HG03457 (cell line): ENCODE data around the gene MEPCE.

ENCODE experiments used
- ATAC-seq: cut with Tn5 transposase; IDR thresholded peaks from one replicate; pipeline ENCODE4 v1.9.1; 2021; ENCODE audit warnings: moderate number of reproducible peaks; ENCODE audit not compliant: unreplicated experiment

MEPCE gene

DNA sequence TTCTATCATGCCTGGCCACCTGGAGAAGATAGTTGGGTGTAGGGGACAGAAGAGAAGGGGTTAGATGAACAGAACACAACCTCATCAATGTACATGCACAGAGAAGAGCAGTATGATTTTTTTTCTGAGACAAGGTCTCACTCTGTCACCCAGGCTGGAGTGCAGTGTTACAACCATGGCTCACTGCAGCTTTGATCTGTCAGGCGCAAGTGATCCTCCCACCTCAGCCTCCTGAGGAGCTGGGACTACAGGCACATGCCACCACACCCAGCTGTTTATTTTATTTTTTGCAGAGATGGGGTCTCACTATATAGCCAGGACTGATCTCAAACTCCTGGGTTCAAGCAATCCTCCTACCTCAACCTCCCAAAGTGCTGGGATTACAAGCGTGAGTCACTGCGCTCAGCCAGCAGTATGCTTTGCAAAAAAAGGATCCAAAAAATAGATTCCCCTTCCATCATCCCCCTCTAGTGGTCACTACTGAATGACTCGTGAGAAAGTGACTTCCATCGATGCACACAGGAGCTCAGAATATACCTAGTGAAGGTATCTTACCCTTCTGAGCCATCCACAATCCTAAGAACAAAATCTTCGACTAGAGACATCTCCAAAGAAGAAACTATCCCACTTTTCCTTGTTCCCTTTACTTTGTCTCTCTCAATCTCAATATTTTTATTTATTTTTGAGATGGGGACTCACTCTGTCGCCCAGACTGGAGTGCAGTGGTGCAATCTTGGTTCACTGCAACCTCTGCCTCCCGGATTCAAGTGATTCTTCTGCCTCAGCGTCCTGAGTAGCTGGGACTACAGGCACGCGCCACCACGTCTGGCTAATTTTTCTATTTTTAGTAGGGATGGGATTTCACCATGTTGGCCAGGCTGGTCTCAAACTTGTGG is 22.1 kb upstream of the MEPCE start:
- ATAC-seq: peak; percentile 54

- ATAC-seq: no peak
Observed at GRCh38 chr7:100411101-100411500, 18.5 kb upstream of the MEPCE start.

- ATAC-seq: no peak
Observed at GRCh38 chr7:100413346-100413745, 16.3 kb upstream of the MEPCE start.

DNA sequence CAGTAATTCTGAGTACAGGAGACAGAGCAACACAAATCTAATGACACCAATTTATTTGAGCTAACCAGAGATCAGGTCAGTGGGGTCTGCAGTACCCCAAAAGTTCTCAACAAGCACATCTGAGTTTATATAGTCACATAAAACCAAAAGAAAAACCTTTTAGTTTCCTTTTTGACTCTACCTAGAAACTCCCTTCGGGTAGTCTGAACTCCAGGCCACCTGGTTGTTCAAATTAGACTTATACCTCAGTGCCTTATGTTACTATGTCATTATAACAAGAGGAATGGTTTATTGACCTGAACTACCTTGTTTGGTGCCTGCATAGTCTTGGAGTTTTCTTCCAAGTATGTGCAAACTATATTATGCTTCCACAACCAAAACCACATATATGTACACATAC is 15.7 kb upstream of the MEPCE start:
- ATAC-seq: no peak

- ATAC-seq: no peak
Observed at GRCh38 chr7:100415448-100415847, 14.2 kb upstream of the MEPCE start.

DNA sequence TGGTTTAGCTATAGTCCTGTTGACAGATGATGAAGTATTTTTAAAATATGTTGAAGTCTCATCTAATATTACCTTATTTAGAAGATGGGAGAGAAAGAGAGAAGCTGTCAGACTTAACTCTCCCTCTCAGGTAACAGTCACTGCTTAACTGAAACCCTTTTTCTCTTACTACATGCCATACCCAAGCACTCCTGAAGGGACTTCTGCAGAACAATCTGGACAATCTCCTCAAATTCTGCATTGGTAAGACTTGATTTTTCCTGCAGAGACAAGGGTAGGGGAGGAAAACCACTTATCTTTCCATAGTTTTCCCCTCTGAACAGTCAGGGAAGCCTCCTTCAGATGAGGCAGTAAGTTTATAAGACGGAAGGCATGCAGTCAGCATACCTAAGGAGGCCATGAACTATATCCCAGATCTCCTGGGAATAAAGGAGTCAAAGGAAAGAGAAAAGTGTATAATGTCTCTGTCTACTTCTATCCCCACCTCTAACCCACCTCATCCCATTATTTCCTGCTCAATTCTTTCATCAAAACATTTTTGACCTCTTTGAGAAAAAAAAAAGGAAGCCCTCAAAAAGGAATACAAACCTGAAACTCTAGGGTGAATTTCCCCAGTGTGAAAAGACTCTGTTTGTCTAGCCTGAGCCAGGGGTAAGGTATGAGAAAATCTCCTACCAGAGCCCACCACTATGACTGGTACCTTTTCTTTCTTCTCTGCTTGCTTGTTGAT is 10.5 kb upstream of the MEPCE start:
- ATAC-seq: no peak

DNA sequence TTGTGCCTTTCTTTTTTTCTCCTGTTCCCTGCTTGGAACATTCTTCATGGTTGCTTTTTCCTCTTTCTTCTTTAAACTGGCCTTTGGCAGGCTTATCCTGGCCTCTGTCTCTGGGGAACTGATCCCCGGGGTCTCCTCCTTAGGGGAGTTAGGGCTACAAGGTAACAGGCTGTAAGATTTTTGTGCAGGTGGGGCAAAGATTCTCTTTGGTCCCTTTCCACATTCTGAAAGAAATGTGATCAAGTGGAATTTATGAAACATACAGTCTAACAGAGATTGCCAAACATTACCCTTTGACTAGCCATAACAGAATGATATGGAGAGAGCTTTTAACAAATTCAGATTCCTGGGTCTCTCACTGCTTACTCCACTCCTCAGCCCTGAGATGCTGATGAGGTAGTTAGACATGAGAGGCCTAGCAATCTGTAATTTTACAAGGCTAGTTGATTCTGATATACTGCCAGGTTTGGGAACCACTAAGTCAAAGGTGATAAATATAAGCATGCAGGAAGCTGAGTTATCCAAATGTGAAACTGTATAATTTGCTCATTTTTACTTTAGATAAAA is 9.9 kb upstream of the MEPCE start:
- no peak for ATAC-seq

GRCh38 chr7:100423315-100423714 is 6.3 kb upstream of the MEPCE start:
- ATAC-seq: no peak

- ATAC-seq: no peak
Observed at GRCh38 chr7:100425347-100425746, 4.3 kb upstream of the MEPCE start.

- ATAC-seq: no peak
Observed at GRCh38 chr7:100426516-100426915, 3.1 kb upstream of the MEPCE start.

GRCh38 chr7:100427762-100428198 is 1.9 kb upstream of the MEPCE start:
- no peak for ATAC-seq

GRCh38 chr7:100428199-100428966 is 1.2 kb upstream of the MEPCE start, which contains the start of gene ZCWPW1:
TSS of gene ZCWPW1 (minus strand) at chr7:100428703. CDS start at chr7:100420649, 8,054 bp downstream.
- peak; percentile 32 for ATAC-seq

DNA sequence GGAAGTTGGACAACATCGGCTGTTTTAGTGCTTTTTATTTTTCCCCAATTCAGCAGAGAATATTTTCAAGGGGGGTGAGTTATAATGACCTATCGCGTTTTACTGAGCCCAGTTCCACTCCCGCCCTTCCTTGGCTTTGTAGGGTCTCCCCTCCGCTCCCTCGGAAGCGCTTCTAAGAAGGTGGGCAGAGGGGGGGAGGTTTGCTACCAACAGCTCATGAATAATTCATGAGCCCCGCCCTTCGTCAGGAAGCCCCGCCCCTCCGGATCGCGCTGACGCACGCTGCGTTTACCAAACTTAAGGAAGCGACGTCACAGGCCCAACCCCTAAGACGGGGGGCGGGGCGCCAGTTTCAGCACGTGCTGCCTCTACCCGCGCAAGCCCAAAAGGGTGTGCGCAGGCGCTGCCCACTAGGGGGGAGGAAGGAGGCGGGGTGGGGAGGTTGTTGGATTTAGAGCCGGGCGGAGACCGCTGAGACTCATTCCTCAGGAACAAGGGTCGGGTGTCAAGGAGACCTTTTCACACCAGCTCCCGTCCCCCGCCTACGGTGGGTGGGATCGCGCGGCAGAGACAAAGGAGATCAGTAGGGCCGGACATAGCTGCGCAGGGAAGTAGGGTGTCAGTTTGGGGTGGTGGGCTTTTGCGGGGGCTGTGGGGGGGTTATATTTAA is 529 bp upstream of the MEPCE start:
- peak; percentile 29 for ATAC-seq

GRCh38 chr7:100430493-100431285 is 1.1 kb downstream of the MEPCE start:
- ATAC-seq: no peak

- no peak for ATAC-seq
Observed at GRCh38 chr7:100431286-100431735, 1.7 kb downstream of the MEPCE start.

DNA sequence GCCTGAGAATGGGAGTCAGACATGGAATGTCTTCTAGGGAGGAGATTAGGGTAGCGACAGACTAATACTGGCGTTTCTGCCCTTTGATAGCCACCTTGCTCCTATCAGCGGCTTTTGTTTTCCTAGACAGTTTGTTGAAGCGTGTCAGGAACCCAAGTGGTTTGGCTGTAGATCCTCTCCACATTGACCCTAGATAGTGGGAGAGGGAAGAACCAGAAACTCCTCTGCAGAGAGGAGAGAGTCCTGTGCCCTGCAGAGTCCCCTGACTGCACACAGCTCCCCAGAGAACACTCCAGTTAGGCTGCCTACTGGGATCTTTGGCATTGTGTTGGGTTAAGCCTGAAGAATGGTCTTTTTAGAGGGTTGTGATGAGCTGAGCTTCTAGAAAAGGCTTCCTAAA is 2.4 kb downstream of the MEPCE start:
- ATAC-seq: no peak

DNA sequence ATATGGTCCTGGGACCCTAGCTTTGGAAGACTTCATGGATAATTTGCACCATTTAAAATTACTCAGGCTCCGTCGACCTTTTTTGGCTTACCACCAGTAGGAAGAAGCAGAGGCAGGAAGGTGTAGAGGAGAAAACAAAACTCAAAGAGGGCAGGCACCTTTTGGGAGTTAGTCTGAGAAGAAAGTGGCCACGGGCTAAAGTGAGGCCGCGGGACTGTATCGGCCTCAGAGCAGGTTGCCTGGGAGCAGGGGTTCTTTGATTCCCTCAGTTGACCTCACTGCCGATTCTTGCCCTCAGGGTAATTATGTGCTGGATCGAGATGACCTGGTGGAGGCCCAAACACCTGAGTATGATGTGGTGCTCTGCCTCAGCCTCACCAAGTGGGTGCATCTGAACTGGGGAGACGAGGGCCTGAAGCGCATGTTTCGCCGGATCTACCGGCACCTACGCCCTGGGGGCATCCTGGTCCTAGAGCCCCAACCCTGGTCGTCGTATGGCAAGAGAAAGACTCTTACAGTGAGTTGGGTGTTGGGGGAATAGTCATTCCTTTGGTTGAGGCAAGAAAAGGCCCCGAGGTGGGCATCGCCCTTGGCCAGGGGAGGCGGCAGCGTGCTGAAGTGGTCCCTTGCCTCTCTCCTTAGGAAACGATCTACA is 3.1 kb downstream of the MEPCE start:
- ATAC-seq: no peak

DNA sequence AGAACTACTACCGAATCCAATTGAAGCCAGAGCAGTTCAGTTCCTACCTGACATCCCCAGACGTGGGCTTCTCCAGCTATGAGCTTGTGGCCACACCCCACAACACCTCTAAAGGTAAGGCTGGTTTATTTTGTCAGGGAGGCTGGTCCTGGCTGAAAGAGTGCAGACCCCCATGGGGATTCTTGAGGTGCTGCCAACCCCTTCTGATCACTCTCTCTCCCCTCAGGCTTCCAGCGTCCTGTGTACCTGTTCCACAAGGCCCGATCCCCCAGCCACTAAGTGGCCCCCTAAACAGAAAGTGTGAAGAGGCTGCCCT is 3.6 kb downstream of the MEPCE start:
- no peak for ATAC-seq
